Common myeloid progenitor, CD34-positive (primary cell): ENCODE data around the gene OR14C36. TPM values are rescaled to one million over a fixed set of nuclear protein-coding genes. Genes with fewer than 3 reads are reported as not detected.
"Not testable (repeated sequence)": the region's sequence is repeated elsewhere in the genome, so short reads cannot be mapped to it uniquely, and the experiment has no call there.

Experiments used
- CTCF ChIA-PET: fragments of 350-600 bp; sonication (Branson Sonifier 250); formaldehyde crosslinking; loops from one replicate; lab custom pipeline; 2021; ENCODE audit warnings: antibody characterized with exemption; lab: Charles Lee
- POLR2A ChIA-PET: fragments of 350-600 bp; sonication (Branson Sonifier 250); formaldehyde crosslinking; loops from one replicate; lab custom pipeline; 2021; ENCODE audit warnings: antibody characterized with exemption; lab: Charles Lee
- DNase-seq, 3 donors: peaks; one replicate each; pipeline versions ENCODE4 v3.0.0 to v3.0.0-alpha.2; 2013
- H3K27ac ChIP-seq, 2 experiments: 1 replicate in 1 of 2; 2 replicates in 1 of 2; pipeline ENCODE4 v1.7.0; 2013; ENCODE audit warnings: inconsistent platforms in 2 of 2, low read length in 2 of 2, mild to moderate bottlenecking in 2 of 2, low read depth in 1 of 2, moderate library complexity in 1 of 2; ENCODE audit not compliant: severe bottlenecking in 2 of 2, insufficient read depth in 1 of 2, poor library complexity in 1 of 2
- H3K27me3 ChIP-seq, 5 experiments: replicated peaks in 2 of 5; 1 replicate in 3 of 5; 2 replicates in 2 of 5; pipeline versions ENCODE4 v1.6.1 to v1.7.0; 2013; ENCODE audit warnings: low read length in 4 of 5, mild to moderate bottlenecking in 2 of 5, moderate library complexity in 2 of 5, inconsistent platforms in 1 of 5; ENCODE audit not compliant: insufficient read depth in 5 of 5, control insufficient read depth in 4 of 5
- H3K36me3 ChIP-seq, 4 experiments: 1 replicate in 2 of 4; 2 replicates in 2 of 4; pipeline versions ENCODE4 v1.6.1 to v1.7.0; 2013; ENCODE audit warnings: low read length in 3 of 4, control low read depth in 1 of 4, mild to moderate bottlenecking in 1 of 4; ENCODE audit not compliant: control insufficient read depth in 4 of 4, insufficient read depth in 4 of 4
- H3K4me1 ChIP-seq, 4 experiments: 1 replicate in 3 of 4; 2 replicates in 1 of 4; pipeline versions ENCODE4 v1.6.1 to v1.7.1; 2013; ENCODE audit warnings: low read length in 3 of 4, mild to moderate bottlenecking in 3 of 4, control low read depth in 1 of 4, inconsistent platforms in 1 of 4, moderate library complexity in 1 of 4; ENCODE audit not compliant: control insufficient read depth in 4 of 4, insufficient read depth in 4 of 4; ENCODE audit errors: control extremely low read depth in 1 of 4
- H3K4me3 ChIP-seq, 7 experiments: 1 replicate in 4 of 7; 2 replicates in 3 of 7; pipeline versions ENCODE4 v1.5.1 to v1.7.0; 2013; ENCODE audit warnings: mild to moderate bottlenecking in 7 of 7, low read length in 6 of 7, moderate library complexity in 6 of 7, inconsistent platforms in 2 of 7, low read depth in 2 of 7, control low read depth in 1 of 7; ENCODE audit not compliant: insufficient read depth in 4 of 7, control insufficient read depth in 1 of 7; ENCODE audit errors: extremely low read depth in 1 of 7
- H3K9me3 ChIP-seq, 5 experiments: 1 replicate in 4 of 5; 2 replicates in 1 of 5; pipeline versions ENCODE4 v1.6.1 to v1.7.1; 2013; ENCODE audit warnings: low read length in 4 of 5, mild to moderate bottlenecking in 2 of 5, inconsistent platforms in 1 of 5, low read depth in 1 of 5, moderate library complexity in 1 of 5; ENCODE audit not compliant: control insufficient read depth in 4 of 5, insufficient read depth in 2 of 5; ENCODE audit errors: control extremely low read depth in 1 of 5
- WGBS: methylation state at CpG from one replicate; pipeline ENCODE4 v1.1.5; 2013; ENCODE audit not compliant: insufficient coverage; 5-methylcytosine and 5-hydroxymethylcytosine counted together
- polyA plus RNA-seq: library from polyadenylated mRNA; unstranded; fragments of 120-200 nt; gene quantifications from one replicate; pipeline ENCODE4 v1.2.1, GENCODE V29; 2013

OR14C36 gene
- not detected for polyA plus RNA-seq

GRCh38 chr1:248348475-248348874 is at the start of gene OR14C36:
Gene OR14C36, plus strand, starts transcription at chr1:248348775. Its CDS starts 0 bp downstream, at chr1:248348775.
- no peaks in the 10 kb centered on the region for H3K9me3 ChIP-seq
- ChIA-PET CTCF (no interaction called here), POLR2A (no interaction called here)
- DNase-seq, result no peak
- H3K4me3 ChIP-seq, result no peak within 1 kb of the TSS
- H3K4me1 ChIP-seq, result no peaks in the 10 kb centered on the region
- 82% methylated on average over 2 of the region's 4 CpGs for WGBS
- no peaks in the 10 kb centered on the region for H3K36me3 ChIP-seq
- no peak within 1 kb of the TSS for H3K27ac ChIP-seq
- no peaks in the 10 kb centered on the region for H3K27me3 ChIP-seq

GRCh38 chr1:248303324-248303723 is 45.3 kb upstream of the OR14C36 start, which contains the start of gene OR2T12:
Gene OR2T12, minus strand, starts transcription at chr1:248303424. Its CDS starts 7,846 bp downstream, at chr1:248295578.
- Histone ChIP-seq H3K27ac (no peak within 1 kb of the TSS), H3K4me1 (no peaks in the 10 kb centered on the region), H3K36me3 (no peaks in the 10 kb centered on the region), H3K4me3 (no peak within 1 kb of the TSS), H3K9me3 (no peaks in the 10 kb centered on the region), H3K27me3 (no peaks in the 10 kb centered on the region)
- ChIA-PET CTCF (no interaction called here), POLR2A (no interaction called here)
- WGBS, result no CpG with 5 or more reads among the region's 1 CpG
- no peak for DNase-seq

- H3K4me3 ChIP-seq, H3K27ac ChIP-seq, DNase-seq, POLR2A ChIA-PET, H3K36me3 ChIP-seq, H3K4me1 ChIP-seq, H3K27me3 ChIP-seq, H3K9me3 ChIP-seq, CTCF ChIA-PET: not testable (repeated sequence)
- 93% methylated on average over 4 of the region's 9 CpGs for WGBS
These were observed 42.9 kb upstream of the OR14C36 start for GRCh38 chr1:248305672-248306071.

GRCh38 chr1:248306103-248306502 is 42.5 kb upstream of the OR14C36 start:
- ChIA-PET POLR2A (no interaction called here), CTCF (no interaction called here)
- no peak overlapping the region for H3K27ac ChIP-seq
- no peaks in the 10 kb centered on the region for H3K4me1 ChIP-seq
- H3K27me3 ChIP-seq, result no peaks in the 10 kb centered on the region
- no peaks in the 10 kb centered on the region for H3K36me3 ChIP-seq
- H3K4me3 ChIP-seq, result no peak overlapping the region
- DNase-seq, result no peak
- WGBS, result 87% methylated on average over 9 of the region's 19 CpGs
- H3K9me3 ChIP-seq, result no peaks in the 10 kb centered on the region

GRCh38 chr1:248306740-248307139 is 41.8 kb upstream of the OR14C36 start:
- H3K27me3 ChIP-seq, H3K4me3 ChIP-seq, H3K27ac ChIP-seq, H3K4me1 ChIP-seq, DNase-seq, H3K36me3 ChIP-seq, CTCF ChIA-PET, POLR2A ChIA-PET, H3K9me3 ChIP-seq: not testable (repeated sequence)
- 73% methylated on average over 13 of the region's 15 CpGs for WGBS

- H3K9me3 ChIP-seq, result peaks cover 0 to 9% (median 1%) of the 10 kb centered on the region in 5 experiments
- CTCF ChIA-PET, result no interaction called here
- no peak overlapping the region for H3K4me3 ChIP-seq
- no peaks in the 10 kb centered on the region for H3K27me3 ChIP-seq
- POLR2A ChIA-PET, result no interaction called here
- H3K27ac ChIP-seq, result no peak overlapping the region
- no peak for DNase-seq
- 93% methylated on average over 6 of the region's 11 CpGs for WGBS
- H3K36me3 ChIP-seq, result no peaks in the 10 kb centered on the region
- no peaks in the 10 kb centered on the region for H3K4me1 ChIP-seq
These were observed 31.8 kb upstream of the OR14C36 start for GRCh38 chr1:248316796-248317195.

GRCh38 chr1:248324468-248324867 is 24.1 kb upstream of the OR14C36 start, which contains the start of gene OR2M7:
Gene OR2M7, minus strand, starts transcription at chr1:248324568. Its CDS starts 0 bp downstream, at chr1:248324568.
- no peak for DNase-seq
- Histone ChIP-seq H3K4me3 (no peak within 1 kb of the TSS), H3K27ac (no peak within 1 kb of the TSS), H3K9me3 (peaks cover 0 to 1% (median 0%) of the 10 kb centered on the region in 5 experiments), H3K27me3 (no peaks in the 10 kb centered on the region), H3K4me1 (no peaks in the 10 kb centered on the region), H3K36me3 (no peaks in the 10 kb centered on the region)
- ChIA-PET CTCF (no interaction called here), POLR2A (no interaction called here)
- no CpG with 5 or more reads among the region's 1 CpG for WGBS
